HG02884 (cell line): ENCODE measurements around the gene NUP98.
"Not testable (repeated sequence)": the region's sequence is repeated elsewhere in the genome, so short reads cannot be mapped to it uniquely, and the experiment has no call there.

Source experiments
- ATAC-seq: cut with Tn5 transposase; IDR thresholded peaks from one replicate; pipeline ENCODE4 v1.9.1; 2021; ENCODE audit warnings: mild to moderate bottlenecking, moderate library complexity; ENCODE audit not compliant: unreplicated experiment

Gene NUP98

DNA sequence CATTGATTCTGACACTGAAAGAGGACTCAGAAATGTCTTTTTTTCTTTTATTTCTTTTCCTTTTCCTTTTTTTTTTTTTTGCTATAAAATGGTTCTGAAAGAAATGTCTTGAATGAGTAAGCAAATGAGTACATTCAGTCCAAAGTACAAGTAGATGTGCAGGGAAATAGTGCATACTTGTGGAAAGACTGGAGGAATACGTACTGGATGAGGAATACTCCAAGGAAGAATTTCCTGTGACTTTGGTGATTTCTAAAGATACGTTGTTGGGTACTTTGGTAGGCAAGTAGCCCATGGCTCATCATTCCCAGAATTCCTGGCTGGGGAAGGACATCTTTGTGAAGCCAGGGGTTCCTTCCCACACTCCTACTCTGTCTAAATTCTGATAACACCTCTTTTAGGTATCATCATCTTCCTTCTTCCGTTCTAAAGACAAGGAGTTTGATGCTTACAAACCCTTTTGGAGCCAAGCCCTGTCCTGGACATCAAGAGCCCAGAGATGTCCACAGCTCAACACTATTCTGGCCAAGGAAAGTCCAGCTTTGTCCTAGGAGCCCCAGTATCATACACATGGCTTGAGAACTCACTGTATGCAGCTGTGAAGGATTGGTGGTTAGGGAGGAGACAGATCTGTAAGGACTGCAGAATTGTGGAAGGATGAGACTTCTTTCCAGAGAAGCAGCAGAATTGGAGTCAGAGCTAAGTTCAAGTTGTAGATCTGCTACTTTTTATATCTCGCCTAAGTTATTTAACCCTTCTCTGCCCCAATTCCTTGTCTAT lies 4.8 kb upstream of the NUP98 start:
- no peak for ATAC-seq

DNA sequence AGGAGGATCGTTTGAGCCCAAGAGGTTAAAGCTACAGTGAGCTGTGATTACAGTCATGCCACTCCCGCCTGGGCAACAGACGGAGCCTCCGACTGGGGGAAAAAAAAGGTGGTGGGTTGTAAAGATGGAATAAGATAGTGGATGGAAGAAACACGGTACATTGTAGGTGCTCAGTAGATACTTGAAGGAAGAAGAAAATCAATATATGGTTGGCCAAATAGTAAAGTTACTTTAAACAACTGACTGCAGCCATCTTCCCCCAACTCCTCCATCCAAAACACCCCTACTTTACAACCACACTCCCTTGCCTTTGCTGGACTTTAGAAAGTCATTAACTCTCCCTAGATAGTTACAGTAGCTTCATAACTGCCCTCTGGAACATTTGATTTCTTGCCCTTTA lies 2.5 kb upstream of the NUP98 start:
- no peak for ATAC-seq

DNA sequence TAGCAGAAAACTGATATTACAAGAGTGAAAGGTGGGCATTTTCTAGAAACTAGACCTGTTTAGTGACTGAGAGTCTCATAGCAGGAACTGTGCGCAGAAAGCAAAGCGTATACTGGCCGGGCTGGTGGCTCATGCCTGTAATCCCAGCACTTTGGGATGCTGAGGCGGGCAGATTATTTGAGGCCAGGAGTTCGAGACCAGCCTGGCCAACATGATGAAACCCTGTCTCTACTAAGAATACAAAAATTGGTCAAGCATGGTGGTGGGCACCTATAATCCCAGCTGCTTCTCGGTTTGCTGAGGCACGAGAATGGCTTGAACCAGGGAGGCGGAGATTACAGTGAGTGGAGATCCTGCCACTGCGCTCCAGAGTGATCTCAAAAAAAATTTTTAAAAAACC lies 1.8 kb upstream of the NUP98 start:
- no peak for ATAC-seq

DNA sequence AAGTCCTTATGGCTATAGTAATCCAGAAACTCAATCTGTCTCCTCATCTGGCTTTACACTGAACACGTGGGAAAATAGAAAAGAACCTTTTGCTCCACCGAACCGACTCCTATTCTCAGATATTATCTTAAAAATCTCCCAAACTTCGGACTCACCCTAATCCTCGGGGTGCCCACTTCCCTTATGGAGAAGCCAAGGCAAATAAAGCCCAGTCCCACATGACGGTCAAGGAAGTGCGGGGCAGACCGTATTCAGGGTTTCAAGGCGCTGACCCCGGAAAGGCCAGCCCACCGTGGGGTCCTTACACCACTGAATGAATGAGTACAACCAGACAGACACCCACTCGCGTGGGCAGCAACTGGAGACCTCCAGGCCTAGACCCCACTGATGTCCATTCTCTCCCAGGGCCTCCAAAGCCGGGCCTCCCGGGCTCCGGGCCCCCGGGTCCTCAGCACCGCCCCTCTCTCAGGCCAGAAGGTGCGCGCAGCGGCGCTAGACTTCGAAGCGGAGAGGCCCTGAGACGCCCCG lies 489 bp downstream of the NUP98 start:
- peak; percentile 23 for ATAC-seq

DNA sequence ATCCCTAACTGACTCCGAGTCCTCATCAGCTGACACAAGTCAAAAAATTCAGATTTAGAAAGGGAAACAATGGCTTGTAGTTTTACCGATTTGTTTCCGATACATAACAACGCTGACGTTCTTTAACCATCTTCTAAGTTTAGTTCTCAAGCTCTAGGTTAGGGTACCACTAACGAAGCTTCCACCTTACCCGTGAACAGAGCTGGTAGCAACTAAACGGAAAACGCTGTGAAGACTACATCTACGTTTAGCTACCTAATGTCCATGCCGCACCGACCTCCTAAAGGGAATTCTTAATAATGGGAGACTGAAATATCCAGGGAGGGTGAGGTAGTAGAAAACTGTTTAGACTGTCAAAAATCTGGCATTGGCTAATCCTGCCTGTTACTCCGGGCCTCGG lies 1.0 kb downstream of the NUP98 start:
- no peak for ATAC-seq

DNA sequence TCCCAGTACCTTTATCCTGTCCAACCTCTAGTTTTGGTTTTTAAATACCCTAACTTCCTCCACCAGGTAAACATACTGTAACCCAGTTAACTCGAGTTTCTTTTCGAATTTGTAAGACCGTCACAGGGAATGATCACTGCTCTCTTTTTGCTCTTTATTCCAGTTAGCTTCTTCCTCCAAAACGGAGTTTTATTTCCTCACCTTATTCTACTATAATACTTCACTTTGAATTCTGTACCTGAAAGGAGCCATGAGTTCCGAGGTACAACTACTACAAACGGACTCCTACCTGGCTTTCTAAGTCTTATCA lies 1.4 kb downstream of the NUP98 start:
- ATAC-seq: no peak

DNA sequence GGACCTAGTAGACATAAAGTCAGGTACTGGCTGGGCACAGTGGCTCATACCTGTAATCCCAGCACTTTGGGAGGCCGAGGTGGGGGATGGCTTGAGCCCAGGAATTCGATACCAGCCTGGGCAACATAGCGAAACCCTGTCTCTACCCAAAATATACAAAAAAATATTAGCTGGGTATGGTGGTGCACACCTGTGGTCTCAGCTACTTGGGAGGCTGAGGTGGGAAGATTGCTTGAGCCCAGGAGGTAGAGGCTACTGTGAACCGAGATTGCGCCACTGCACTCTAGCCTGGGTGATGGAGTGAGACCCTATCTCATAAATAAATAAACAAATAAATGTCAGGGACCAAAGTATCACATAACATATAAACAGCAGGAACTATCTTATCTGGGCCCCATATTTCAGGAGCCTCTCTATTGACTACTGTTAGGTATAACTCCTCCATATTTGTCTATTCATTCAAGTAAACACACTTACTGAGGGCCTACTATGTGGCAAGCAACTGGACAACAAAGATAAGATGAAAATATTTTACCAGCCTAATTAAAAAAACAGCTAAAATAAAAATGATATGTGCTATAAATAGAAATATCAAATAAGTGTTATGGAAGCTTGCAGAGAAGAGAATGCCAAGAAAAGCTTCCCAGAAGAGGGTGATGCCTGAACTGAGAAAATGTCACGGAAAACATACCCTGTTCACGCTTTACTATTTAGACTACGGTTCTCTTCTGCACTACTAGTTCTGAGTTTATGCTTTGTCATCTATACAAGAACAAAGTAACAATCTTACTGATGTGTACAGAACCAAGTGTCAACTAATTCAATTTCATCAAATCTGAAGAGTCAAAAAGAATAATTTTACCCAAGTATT lies 2.0 kb downstream of the NUP98 start:
- no peak for ATAC-seq

DNA sequence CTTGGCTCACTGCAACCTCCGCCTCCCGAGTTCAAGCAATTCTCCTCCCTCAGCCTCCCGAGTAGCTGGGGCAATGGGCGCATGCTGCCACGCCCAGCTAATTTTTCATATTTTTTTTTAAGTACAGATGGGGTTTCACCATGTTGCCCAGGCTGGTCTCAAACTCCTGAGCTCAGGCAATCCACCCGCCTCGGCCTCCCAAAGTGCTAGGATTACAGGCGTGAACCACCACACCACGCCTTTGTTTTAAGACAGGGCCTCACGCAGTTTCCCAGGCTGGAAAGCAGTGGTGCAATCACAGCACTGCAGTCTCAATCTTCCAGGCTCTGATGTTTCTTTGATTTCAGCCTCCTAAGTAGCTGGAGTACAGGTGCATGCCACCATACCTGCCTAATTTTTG lies 3.0 kb downstream of the NUP98 start:
- ATAC-seq: not testable (repeated sequence)

DNA sequence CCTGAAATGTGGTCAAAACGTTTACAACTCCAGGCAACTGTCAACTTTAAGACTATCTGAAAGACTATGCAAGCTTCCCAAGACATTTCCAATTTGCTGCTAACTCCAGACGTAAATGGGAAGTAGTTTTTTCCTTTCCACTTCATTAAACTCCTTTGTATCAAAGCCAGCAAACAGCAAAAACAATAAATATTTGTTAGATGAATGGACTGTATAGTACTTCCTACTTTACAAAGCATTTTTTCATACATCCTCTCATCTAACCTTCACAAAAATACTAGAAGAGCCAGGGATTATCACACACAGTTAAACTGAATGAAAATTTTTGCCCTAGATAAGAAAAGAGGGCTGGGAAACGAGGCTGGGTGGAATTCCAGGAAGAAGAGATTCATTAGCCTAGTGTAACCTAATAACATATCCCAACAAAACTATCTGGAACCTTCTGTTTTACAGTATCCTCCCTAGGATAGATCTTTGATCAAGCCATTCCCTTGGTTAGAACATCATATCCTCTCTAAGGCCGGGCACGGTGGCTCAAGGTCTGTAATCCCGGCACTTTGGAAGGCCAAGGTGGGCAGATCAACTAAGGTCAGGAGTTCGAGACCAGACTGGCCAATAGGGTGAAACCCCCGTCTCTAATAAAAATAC lies 10.4 kb downstream of the NUP98 start:
- no peak for ATAC-seq

DNA sequence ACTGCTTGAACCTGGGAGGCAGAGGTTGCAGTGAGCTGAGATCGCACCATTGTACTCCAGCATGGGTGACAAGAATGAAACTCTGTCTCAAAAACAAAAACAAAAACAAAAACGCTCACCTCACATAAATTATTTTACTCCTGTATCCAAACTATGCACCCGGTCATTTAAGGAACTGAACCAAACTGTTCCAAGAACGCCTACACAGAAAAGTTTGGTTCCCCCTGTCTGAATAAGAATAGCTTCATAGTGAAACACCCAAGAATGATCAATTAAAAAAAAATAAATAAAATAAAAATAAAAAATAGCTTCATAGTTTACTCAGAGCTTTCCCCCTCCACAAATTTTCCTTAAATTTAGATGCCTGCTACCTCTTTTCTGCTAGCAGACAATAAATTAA lies 13.7 kb downstream of the NUP98 start:
- no peak for ATAC-seq

DNA sequence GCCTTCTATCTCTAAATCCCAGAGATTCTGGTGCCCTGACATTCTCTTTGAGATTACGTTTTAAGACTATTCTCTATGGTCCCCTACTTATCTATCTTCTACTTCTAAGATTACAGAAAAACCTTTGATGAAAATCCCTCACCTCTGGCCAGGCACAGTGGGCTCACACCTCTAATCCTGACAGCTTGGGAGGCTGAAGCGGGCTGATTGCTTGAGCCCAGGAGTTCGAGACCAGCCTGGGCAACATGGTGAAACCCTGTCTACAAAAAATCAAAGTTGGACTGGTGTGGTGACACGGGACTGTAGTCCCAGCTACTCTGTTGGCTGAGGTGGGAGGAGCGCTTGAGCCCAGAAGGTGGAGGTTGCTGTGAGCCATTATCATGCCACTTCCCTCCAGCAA lies 14.4 kb downstream of the NUP98 start:
- ATAC-seq: no peak

DNA sequence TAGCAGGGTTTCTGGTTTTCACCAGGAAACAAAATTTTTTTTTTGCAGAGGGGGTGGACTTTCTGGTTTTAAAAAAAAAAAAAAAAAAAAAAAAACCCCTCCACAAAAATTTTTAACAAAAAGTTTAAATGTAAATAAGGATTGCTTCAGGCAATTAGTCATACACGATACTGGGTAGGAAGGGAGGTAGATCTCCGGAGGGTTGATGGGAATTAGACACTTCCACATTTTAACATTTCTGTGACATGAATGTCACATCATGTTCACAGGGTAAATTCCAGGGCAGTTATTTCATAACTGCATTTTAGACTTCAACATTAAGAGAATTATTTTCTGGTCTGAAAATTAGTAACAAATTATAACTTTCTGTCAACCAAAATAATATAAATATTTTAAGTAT lies 15.9 kb downstream of the NUP98 start:
- ATAC-seq: no peak

DNA sequence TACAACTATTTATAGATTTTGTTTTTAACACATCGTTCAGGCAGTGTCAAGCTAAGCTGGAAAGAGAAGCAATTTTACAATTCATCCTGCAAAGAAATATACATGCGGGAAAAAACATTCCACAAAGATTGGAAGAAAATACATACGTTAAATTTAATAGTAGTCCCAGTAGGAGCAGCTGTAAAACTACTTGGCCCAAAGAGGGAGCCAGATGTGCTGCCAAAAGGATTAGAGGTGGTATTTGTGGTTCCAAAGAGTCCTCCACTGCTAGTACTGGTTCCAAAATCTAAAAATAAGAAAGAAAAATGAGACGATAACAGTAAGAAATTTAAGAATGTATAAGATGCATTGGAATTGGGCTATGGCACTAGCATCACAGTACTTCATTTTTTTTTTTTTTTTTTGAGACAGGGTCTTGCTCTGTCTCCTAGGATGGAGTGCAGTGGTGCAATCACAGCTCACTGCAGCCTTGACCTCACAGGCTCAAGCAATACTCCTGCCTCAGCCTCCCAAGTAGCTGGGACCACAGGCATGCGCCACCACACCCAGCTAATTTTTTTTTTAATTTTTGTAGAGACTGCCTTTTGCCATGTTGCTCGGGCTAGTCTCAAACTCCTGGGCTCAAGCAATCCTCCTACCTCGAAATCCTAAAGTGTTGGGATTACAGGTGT lies 21.5 kb downstream of the NUP98 start:
- no peak for ATAC-seq

DNA sequence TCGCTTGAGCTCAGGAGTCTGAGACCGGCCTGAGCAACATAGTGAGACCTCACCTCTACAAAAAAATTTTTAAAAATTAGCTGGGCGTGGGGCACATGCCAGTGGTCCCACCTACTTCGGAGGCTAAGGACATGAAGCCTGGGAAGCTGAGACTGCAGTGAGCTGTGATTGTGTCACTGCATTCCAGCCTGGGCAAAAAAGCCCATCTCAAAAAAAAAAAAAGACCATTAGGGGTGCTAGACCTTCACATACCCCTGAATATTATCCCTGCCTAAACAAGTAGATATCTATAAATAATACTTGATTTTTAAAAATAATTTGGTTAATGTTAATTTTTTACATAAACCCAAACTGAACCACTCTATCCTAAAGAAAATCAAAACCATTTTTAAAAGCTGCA lies 24.2 kb downstream of the NUP98 start:
- no peak for ATAC-seq

DNA sequence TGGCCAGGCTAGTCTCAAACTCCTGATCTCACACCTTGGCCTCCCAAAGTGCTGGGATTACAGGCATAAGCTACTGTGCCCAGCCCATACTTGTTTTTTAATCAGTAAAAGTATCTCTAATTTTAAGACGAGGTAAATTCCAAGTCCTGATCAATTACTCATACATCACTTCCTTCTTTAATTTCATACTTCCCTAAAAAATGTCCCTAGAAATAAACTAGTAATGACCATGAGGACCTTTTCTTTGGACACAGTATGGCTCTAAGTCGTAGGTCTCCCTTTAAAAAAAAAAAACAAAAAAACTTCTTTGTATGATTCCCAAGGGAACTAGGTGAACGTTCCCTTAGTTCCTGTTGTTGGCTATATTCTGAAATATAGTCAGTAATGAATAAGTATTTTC lies 29.8 kb downstream of the NUP98 start:
- ATAC-seq: no peak

DNA sequence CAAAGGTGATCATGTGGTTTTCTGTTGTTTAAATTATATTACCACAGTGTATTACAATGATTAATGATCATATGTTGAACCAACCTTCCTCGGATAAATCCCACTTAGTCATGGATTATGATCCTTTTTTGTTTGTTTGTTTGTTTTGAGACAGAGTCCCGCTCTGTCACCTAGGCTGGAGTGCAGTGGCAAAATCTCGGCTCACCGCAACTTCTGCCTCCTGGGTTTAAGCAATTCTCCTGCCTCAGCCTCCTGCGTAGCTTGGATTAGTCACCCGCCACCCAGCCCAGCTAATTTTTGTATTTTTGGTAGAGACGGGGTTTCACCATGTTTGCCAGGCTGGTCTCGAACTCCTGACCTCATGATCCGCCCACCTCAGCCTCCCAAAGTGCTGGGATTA lies 30.5 kb downstream of the NUP98 start:
- ATAC-seq: not testable (repeated sequence)

DNA sequence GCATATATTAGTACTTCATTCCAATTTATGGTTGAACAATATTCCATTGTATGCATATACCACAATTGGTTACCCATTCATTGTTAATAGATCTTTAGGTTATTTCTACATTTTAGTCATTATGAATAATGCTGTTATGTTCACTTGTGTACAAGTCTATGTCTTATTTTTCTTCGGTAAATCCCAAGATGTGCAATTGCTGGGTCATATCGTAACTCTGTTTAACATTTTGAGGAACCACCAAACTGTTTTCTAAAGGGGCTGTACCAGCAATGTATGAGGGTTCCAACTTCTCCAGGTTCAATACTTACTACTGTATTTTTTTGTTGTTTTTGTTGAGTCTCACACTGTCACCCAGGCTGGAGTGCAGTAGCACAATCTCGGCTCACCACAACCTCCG lies 33.1 kb downstream of the NUP98 start:
- ATAC-seq: no peak

DNA sequence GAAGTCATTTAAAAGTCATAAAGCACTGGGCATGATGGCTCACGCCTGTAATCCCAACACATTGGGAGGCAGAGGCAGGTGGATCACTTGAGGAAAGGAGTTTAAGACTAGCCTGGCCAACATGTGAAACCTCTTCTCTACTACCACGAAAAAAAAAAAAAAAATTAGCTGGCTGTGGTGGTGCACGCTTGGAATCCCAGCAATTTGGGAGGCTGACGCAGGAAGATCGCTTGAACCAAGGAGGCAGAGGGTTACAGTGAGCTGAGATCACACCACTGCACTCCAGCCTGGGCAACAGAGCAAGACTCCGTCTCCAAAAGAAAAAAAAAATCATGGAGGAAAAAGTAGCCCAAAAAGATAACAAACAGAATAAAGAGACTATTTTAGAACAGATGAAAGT lies 42.2 kb downstream of the NUP98 start:
- ATAC-seq: no peak

DNA sequence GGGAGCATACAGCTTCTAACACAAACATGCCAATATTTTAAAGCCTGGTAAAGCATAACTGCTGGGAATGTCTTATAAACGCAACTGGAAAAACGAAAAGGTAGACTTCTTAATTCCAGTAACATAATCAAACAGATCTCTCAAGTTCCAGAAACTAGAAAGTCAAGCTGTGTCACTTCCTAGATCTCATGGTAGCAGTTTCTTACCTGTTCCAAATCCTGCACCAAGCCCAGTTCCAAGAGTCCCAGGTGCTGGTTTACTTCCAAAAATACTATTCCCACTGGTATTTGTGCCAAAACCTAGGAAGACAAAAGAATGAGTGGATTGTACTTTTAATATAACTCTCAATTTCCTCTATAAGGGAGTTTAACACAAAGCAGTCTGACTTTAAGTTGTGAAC lies 44.2 kb downstream of the NUP98 start:
- no peak for ATAC-seq

DNA sequence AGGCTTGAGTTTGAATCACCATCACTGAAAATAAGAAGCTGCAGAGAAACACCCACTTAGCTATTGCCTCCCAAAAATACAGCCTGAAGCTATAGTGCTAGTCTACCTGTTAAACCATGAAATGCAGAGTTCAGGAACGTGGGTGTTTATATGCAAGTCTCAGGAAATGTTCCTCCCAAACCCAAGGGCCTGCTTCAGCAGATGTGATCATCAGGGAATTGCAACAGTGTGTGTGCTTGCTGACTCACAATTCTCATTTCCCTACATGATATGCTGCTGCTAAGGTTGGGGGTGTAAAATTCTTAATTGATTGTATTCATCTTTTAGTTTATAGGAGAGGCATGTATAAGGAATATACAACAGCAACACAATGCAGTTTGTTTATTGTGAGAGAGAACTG lies 49.6 kb downstream of the NUP98 start:
- ATAC-seq: no peak

DNA sequence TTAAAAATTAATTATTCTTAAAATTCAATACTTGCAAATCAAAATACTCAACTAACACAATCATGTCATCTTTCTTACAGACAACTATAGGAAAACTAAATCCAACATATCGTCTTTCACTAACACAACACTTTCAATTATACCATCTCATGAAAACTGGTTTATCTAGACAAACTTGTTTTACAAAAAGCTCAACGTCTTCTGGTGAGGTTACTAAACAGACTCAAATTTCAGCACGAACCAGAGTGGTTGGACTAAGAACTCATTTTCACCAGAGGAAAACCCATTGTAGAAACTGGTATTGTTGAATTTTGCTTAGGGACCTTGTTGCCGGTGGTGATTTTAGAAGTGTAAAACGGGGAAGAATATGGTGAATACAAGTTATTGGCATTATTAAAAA lies 52.2 kb downstream of the NUP98 start:
- ATAC-seq: no peak
